H9 (cell line): ENCODE results near the gene MACROD1. TPM values are rescaled to one million over a fixed set of nuclear protein-coding genes. Genes with fewer than 3 reads are reported as not detected.

ENCODE experiments used
- DNase-seq: peaks from one replicate; pipeline ENCODE4 v3.0.0-alpha.2; 2017
- H2AFZ ChIP-seq: one replicate; pipeline ENCODE4 v1.6.1; 2013; ENCODE audit warnings: mild to moderate bottlenecking, low read length, control low read depth, moderate library complexity
- H2AK5ac ChIP-seq: 2 replicates; pipeline ENCODE4 v1.6.1; 2013; ENCODE audit warnings: low read length, control low read depth, mixed read lengths; ENCODE audit not compliant: insufficient read length
- H2BK120ac ChIP-seq: one replicate; pipeline ENCODE4 v1.6.1; 2013; ENCODE audit warnings: low read depth, mild to moderate bottlenecking, low read length, control low read depth, inconsistent platforms; ENCODE audit not compliant: poor library complexity, severe bottlenecking
- H2BK12ac ChIP-seq: 2 replicates; pipeline ENCODE4 v1.6.1; 2013; ENCODE audit warnings: low read length, control low read depth, mixed read lengths, low read depth; ENCODE audit not compliant: insufficient read length
- H2BK15ac ChIP-seq: 2 replicates; pipeline ENCODE4 v1.6.1; 2013; ENCODE audit warnings: low read depth, low read length, control low read depth
- H2BK20ac ChIP-seq: one replicate; pipeline ENCODE4 v1.6.1; 2013; ENCODE audit warnings: low read depth, mild to moderate bottlenecking, low read length, control low read depth, inconsistent platforms; ENCODE audit not compliant: poor library complexity, severe bottlenecking
- H2BK5ac ChIP-seq: 2 replicates; pipeline ENCODE4 v1.6.1; 2013; ENCODE audit warnings: low read length, control low read depth, mixed read lengths; ENCODE audit not compliant: insufficient read length
- H3K14ac ChIP-seq: 2 replicates; pipeline ENCODE4 v1.6.1; 2013; ENCODE audit warnings: low read length, control low read depth; ENCODE audit not compliant: insufficient read depth
- H3K18ac ChIP-seq: 2 replicates; pipeline ENCODE4 v1.6.1; 2013; ENCODE audit warnings: low read depth, mild to moderate bottlenecking, mixed read lengths, low read length, control low read depth; ENCODE audit not compliant: insufficient read length
- H3K23ac ChIP-seq: 2 replicates; pipeline ENCODE4 v1.6.1; 2013; ENCODE audit warnings: low read length, control low read depth, mixed read lengths, low read depth; ENCODE audit not compliant: insufficient read length
- H3K23me2 ChIP-seq: 2 replicates; pipeline ENCODE4 v1.6.1; 2013; ENCODE audit warnings: low read depth, mild to moderate bottlenecking, mixed read lengths, low read length, control low read depth; ENCODE audit not compliant: insufficient read length, poor library complexity, severe bottlenecking
- H3K27ac ChIP-seq: 2 replicates; pipeline ENCODE4 v1.5.1; 2013; ENCODE audit warnings: low read length, control low read depth, mixed read lengths, low read depth; ENCODE audit not compliant: insufficient read length
- H3K27me3 ChIP-seq: 2 replicates; pipeline ENCODE4 v1.6.1; 2013; ENCODE audit warnings: low read length, control low read depth, inconsistent platforms; ENCODE audit not compliant: insufficient read depth
- H3K4ac ChIP-seq: 2 replicates; pipeline ENCODE4 v1.6.1; 2013; ENCODE audit warnings: low read depth, mild to moderate bottlenecking, control low read depth, inconsistent platforms, low read length, moderate library complexity
- H3K4me1 ChIP-seq: 2 replicates; pipeline ENCODE4 v1.6.1; 2013; ENCODE audit warnings: low read length, control low read depth, inconsistent platforms; ENCODE audit not compliant: insufficient read depth
- H3K4me2 ChIP-seq: 2 replicates; pipeline ENCODE4 v1.6.1; 2013; ENCODE audit warnings: low read length, control low read depth, mixed read lengths; ENCODE audit not compliant: insufficient read length, insufficient read depth
- H3K56ac ChIP-seq: 2 replicates; pipeline ENCODE4 v1.6.1; 2013; ENCODE audit warnings: low read depth, mild to moderate bottlenecking, mixed read lengths, low read length, control low read depth; ENCODE audit not compliant: insufficient read length
- H3K79me1 ChIP-seq: 2 replicates; pipeline ENCODE4 v1.6.1; 2013; ENCODE audit warnings: low read depth, mild to moderate bottlenecking, moderate library complexity, low read length, control low read depth, inconsistent platforms; ENCODE audit not compliant: insufficient read depth, poor library complexity, severe bottlenecking
- H3K79me2 ChIP-seq: 2 replicates; pipeline ENCODE4 v1.6.1; 2013; ENCODE audit warnings: low read length, control low read depth, inconsistent platforms; ENCODE audit not compliant: insufficient read depth
- H3K9ac ChIP-seq: 2 replicates; pipeline ENCODE4 v1.6.1; 2013; ENCODE audit warnings: low read length, control low read depth, mixed read lengths; ENCODE audit not compliant: insufficient read length; ENCODE audit errors: extremely low read depth
- H3K9me3 ChIP-seq: one replicate; pipeline ENCODE4 v1.6.1; 2013; ENCODE audit warnings: low read depth, low read length, inconsistent platforms; ENCODE audit not compliant: control insufficient read depth
- H3T11ph ChIP-seq: one replicate; pipeline ENCODE4 v1.6.1; 2013; ENCODE audit warnings: mild to moderate bottlenecking, low read length, control low read depth, inconsistent platforms
- H4K20me1 ChIP-seq: one replicate; pipeline ENCODE4 v1.6.1; 2013; ENCODE audit not compliant: control insufficient read depth, insufficient read length, insufficient read depth
- H4K5ac ChIP-seq: 2 replicates; pipeline ENCODE4 v1.6.1; 2013; ENCODE audit warnings: low read depth, mild to moderate bottlenecking, mixed read lengths, low read length, control low read depth; ENCODE audit not compliant: insufficient read length
- H4K8ac ChIP-seq: replicated peaks from 2 replicates; pipeline ENCODE4 v1.6.1; 2013; ENCODE audit warnings: low read length, control low read depth, mixed read lengths, low read depth; ENCODE audit not compliant: insufficient read length
- H4K91ac ChIP-seq: 2 replicates; pipeline ENCODE4 v1.6.1; 2013; ENCODE audit warnings: low read depth, mild to moderate bottlenecking, moderate library complexity, mixed read lengths, low read length, control low read depth; ENCODE audit not compliant: insufficient read length
- H3K27ac Mint-ChIP-seq, 3 experiments: 2 replicates in 2 of 3; 3 replicates in 1 of 3; pipeline ENCODE4 v1.8.0; 2020 to 2021; ENCODE audit warnings: mixed read lengths in 3 of 3, mild to moderate bottlenecking in 1 of 3, moderate library complexity in 1 of 3
- H3K27me3 Mint-ChIP-seq: 2 replicates; pipeline ENCODE4 v1.8.0; 2021; ENCODE audit warnings: low read depth, mild to moderate bottlenecking, moderate library complexity, mixed read lengths
- H3K36me3 Mint-ChIP-seq, 3 experiments: 2 replicates in 2 of 3; 3 replicates in 1 of 3; pipeline ENCODE4 v1.8.0; 2020 to 2021; ENCODE audit warnings: low read depth in 3 of 3, mixed read lengths in 3 of 3; ENCODE audit not compliant: insufficient read depth in 1 of 3
- H3K4me1 Mint-ChIP-seq, 2 experiments: 2 replicates each; pipeline ENCODE4 v1.8.0; 2020; ENCODE audit warnings: mixed read lengths in 2 of 2
- H3K4me3 Mint-ChIP-seq, 2 experiments: 2 replicates in 1 of 2; 3 replicates in 1 of 2; pipeline ENCODE4 v1.8.0; 2020 to 2021; ENCODE audit warnings: mild to moderate bottlenecking in 2 of 2, mixed read lengths in 2 of 2, moderate library complexity in 1 of 2
- H3K9me3 Mint-ChIP-seq, 2 experiments: 2 replicates in 1 of 2; 3 replicates in 1 of 2; pipeline ENCODE4 v1.8.0; 2020; ENCODE audit warnings: mild to moderate bottlenecking in 2 of 2, mixed read lengths in 2 of 2, moderate library complexity in 1 of 2
- CTCF ChIP-seq: fragments of 200-600 bp; sonication (generic); conservative IDR thresholded peaks from 3 replicates; pipeline ENCODE4 v1.8.0; 2021; ENCODE audit warnings: antibody characterized with exemption, mild to moderate bottlenecking
- WGBS: extraction: QIAGEN DNeasy Blood & Tissue Kit; methylation state at CpG from one replicate; pipeline ENCODE4 v1.1.7; 2013; ENCODE audit warnings: missing lambda C conversion rate, low lambda C conversion rate, mixed read lengths; ENCODE audit not compliant: insufficient read length; ENCODE audit errors: extremely low coverage; 5-methylcytosine and 5-hydroxymethylcytosine counted together
- total RNA-seq: library from RNA; stranded (reverse); gene quantifications from 2 replicates; pipeline ENCODE4 v1.2.1, GENCODE V29; 2021

Gene MACROD1
- total RNA-seq, 1 experiment from 2014 or later, result 21.2 TPM

GRCh38 chr11:64196626-64197025, 30.7 kb upstream of the MACROD1 start:
- H2BK120ac ChIP-seq, result no peak overlapping the region
- H3K4me2 ChIP-seq, result no peak overlapping the region
- H3K9ac ChIP-seq, result no peak overlapping the region
- H4K20me1 ChIP-seq, result peaks cover 3% of the 10 kb centered on the region
- H3K36me3 Mint-ChIP-seq, result peaks cover 71 to 93% (median 92%) of the 10 kb centered on the region in 3 experiments; a peak in 6 of 7 replicates
- no peaks in the 10 kb centered on the region for H3K4me1 ChIP-seq
- no peak overlapping the region for H2AK5ac ChIP-seq
- H2BK12ac ChIP-seq, result no peak overlapping the region
- no peak overlapping the region for H3T11ph ChIP-seq
- H4K8ac ChIP-seq, result no peak overlapping the region
- H3K14ac ChIP-seq, result no peak overlapping the region
- H3K27ac ChIP-seq, result no peak overlapping the region
- no peak overlapping the region for H2BK15ac ChIP-seq
- H3K18ac ChIP-seq, result no peak overlapping the region
- H3K9me3 Mint-ChIP-seq, result no peaks in the 10 kb centered on the region
- no peak for TF ChIP-seq CTCF
- H4K91ac ChIP-seq, result no peak overlapping the region
- peaks cover 1% of the 10 kb centered on the region; the same call in 1 of the 2 replicates for H3K79me2 ChIP-seq
- H4K5ac ChIP-seq, result no peak overlapping the region
- H2BK20ac ChIP-seq, result no peak overlapping the region
- H2BK5ac ChIP-seq, result no peak overlapping the region
- DNase-seq, result no peak
- no peaks in the 10 kb centered on the region for H3K9me3 ChIP-seq
- no CpG with 5 or more reads among the region's 9 CpGs for WGBS
- no peaks in the 10 kb centered on the region for H3K23me2 ChIP-seq
- H3K56ac ChIP-seq, result no peak overlapping the region
- no peak overlapping the region for H2AFZ ChIP-seq
- H3K27me3 ChIP-seq, result no peaks in the 10 kb centered on the region
- no peak overlapping the region for H3K4ac ChIP-seq
- H3K27me3 Mint-ChIP-seq, result no peaks in the 10 kb centered on the region
- no peak overlapping the region for H3K23ac ChIP-seq
- H3K79me1 ChIP-seq, result no peaks in the 10 kb centered on the region
- no peak overlapping the region for H3K27ac Mint-ChIP-seq
- H3K4me1 Mint-ChIP-seq, result no peaks in the 10 kb centered on the region
- H3K4me3 Mint-ChIP-seq, result no peak overlapping the region
